Tibial artery (tissue), 4 donors: ENCODE results near the gene ANKRD11.

Experiments used
- DNase-seq, 2 donors: peaks; one replicate each; pipeline ENCODE4 v3.0.0-alpha.2; 2019
- H3K27ac ChIP-seq, 2 donors: fragments of 200-600 bp; sonication (generic) in 1 of 2; 1 replicate in 1 of 2; 2 replicates in 1 of 2; pipeline ENCODE4 v1.5.1; 2018 to 2019; ENCODE audit warnings: mild to moderate bottlenecking in 1 of 2
- H3K27me3 ChIP-seq, 2 donors: fragments of 200-600 bp; sonication (generic) in 1 of 2; one replicate each; pipeline versions ENCODE4 v1.5.1 to v1.6.0; 2016 to 2019
- H3K36me3 ChIP-seq, 3 donors: fragments of 200-600 bp; sonication (generic) in 2 of 3; one replicate each; pipeline ENCODE4 v1.5.1; 2016 to 2019; ENCODE audit warnings: mild to moderate bottlenecking in 2 of 3
- H3K4me1 ChIP-seq, 4 donors: fragments of 200-600 bp; sonication (generic) in 2 of 4; 1 replicate in 3 of 4; 2 replicates in 1 of 4; pipeline ENCODE4 v1.5.1; 2016 to 2019
- H3K4me3 ChIP-seq, 2 donors: fragments of 200-600 bp; sonication (generic) in 1 of 2; 1 replicate in 1 of 2; 2 replicates in 1 of 2; pipeline ENCODE4 v1.5.1; 2018 to 2019; ENCODE audit warnings: mild to moderate bottlenecking in 2 of 2
- H3K9me3 ChIP-seq, 3 donors: fragments of 200-600 bp; sonication (generic) in 1 of 3; one replicate each; pipeline ENCODE4 v1.5.1; 2016 to 2019
- CTCF ChIP-seq, 2 experiments: fragments of 200-600 bp in 1 of 2; fragments of 450-650 bp in 1 of 2; IDR thresholded peaks; one replicate each; pipeline ENCODE4 v1.5.1; 2017 to 2019; ENCODE audit warnings: antibody characterized with exemption in 2 of 2, mild to moderate bottlenecking in 1 of 2, moderate library complexity in 1 of 2
- intact Hi-C: fragments of 100-400 bp; cut with DNase I; formaldehyde crosslinking; loops from one replicate; pipeline ENCODE4 v1.15.0; 2023; ENCODE audit warnings: low total_unique reads

The ANKRD11 gene

GRCh38 chr16:89523680-89524344, 33.5 kb upstream of the ANKRD11 start:
- Histone ChIP-seq H3K36me3 (peaks cover 66 to 99% (median 83%) of the 10 kb centered on the region in 3 donors), H3K4me3 (no peak overlapping the region), H3K27me3 (no peaks in the 10 kb centered on the region), H3K4me1 (no peaks in the 10 kb centered on the region), H3K9me3 (no peaks in the 10 kb centered on the region), H3K27ac (no peak overlapping the region)
- intact Hi-C loops: no loop called here
- no peak for DNase-seq
- TF ChIP-seq CTCF (IDR thresholded peaks at IDR 0.05): no peak

- H3K27me3 ChIP-seq: no peaks in the 10 kb centered on the region
Observed at GRCh38 chr16:89522287-89522686, 31.9 kb upstream of the ANKRD11 start.

GRCh38 chr16:89519881-89520280, 29.5 kb upstream of the ANKRD11 start:
- TF ChIP-seq CTCF (IDR thresholded peaks at IDR 0.05): no peak
- no peak overlapping the region for H3K4me3 ChIP-seq
- DNase-seq: no peak
- no peak overlapping the region for H3K27ac ChIP-seq
- H3K36me3 ChIP-seq: peaks cover 70 to 100% (median 78%) of the 10 kb centered on the region in 3 donors
- no peaks in the 10 kb centered on the region for H3K4me1 ChIP-seq
- H3K27me3 ChIP-seq: no peaks in the 10 kb centered on the region
- no peaks in the 10 kb centered on the region for H3K9me3 ChIP-seq
- intact Hi-C loops: no loop called here

More at GRCh38 chr16:89522287-89522686, 31.9 kb upstream of the ANKRD11 start:
- Histone ChIP-seq H3K36me3 (peaks cover 71 to 100% (median 85%) of the 10 kb centered on the region in 3 donors), H3K9me3 (no peaks in the 10 kb centered on the region), H3K4me3 (no peak overlapping the region), H3K27ac (no peak overlapping the region), H3K4me1 (no peaks in the 10 kb centered on the region)
- intact Hi-C loops: no loop called here
- DNase-seq: no peak
- no peak for TF ChIP-seq CTCF (IDR thresholded peaks at IDR 0.05)

- Histone ChIP-seq H3K4me1 (no peaks in the 10 kb centered on the region), H3K27me3 (no peaks in the 10 kb centered on the region), H3K36me3 (peaks cover 69 to 100% (median 80%) of the 10 kb centered on the region in 3 donors), H3K9me3 (no peaks in the 10 kb centered on the region), H3K4me3 (no peak overlapping the region), H3K27ac (no peak overlapping the region)
- TF ChIP-seq CTCF (IDR thresholded peaks at IDR 0.05): no peak
- no peak for DNase-seq
- intact Hi-C loops: no loop called here
Observed at GRCh38 chr16:89517128-89517527, 26.8 kb upstream of the ANKRD11 start.

GRCh38 chr16:89512453-89512852, 22.1 kb upstream of the ANKRD11 start:
- no peak for DNase-seq
- Histone ChIP-seq H3K4me1 (peaks cover 0 to 19% (median 11%) of the 10 kb centered on the region in 4 donors), H3K4me3 (no peak overlapping the region), H3K27ac (no peak overlapping the region), H3K36me3 (peaks cover 59 to 72% (median 61%) of the 10 kb centered on the region in 3 donors), H3K27me3 (no peaks in the 10 kb centered on the region), H3K9me3 (no peaks in the 10 kb centered on the region)
- intact Hi-C loops: no loop called here
- no peak for TF ChIP-seq CTCF (IDR thresholded peaks at IDR 0.05)
